SK-N-SH (cell line): Measurements from ENCODE around the gene ZNF518A. TPM values are rescaled to one million over a fixed set of nuclear protein-coding genes. Genes with fewer than 3 reads are reported as not detected.

Source experiments
- CTCF ChIA-PET: fragments of 300-600, 350-600 bp; formaldehyde crosslinking; extraction: SDS; loops from one replicate; lab custom pipeline; 2021; lab: Yijun Ruan, JAX
- POLR2A ChIA-PET: fragments of 350-600 bp; sonication (Branson Sonifier 250); formaldehyde crosslinking; extraction: SDS; loops from one replicate; lab custom pipeline; 2020; ENCODE audit warnings: antibody characterized with exemption, inconsistent platforms; lab: Yijun Ruan, JAX
- DNase-seq: peaks from one replicate; pipeline ENCODE4 v3.0.0; 2012
- H2AFZ ChIP-seq: fragments of 200-600 bp; sonication (generic); 2 replicates; pipeline ENCODE4 v1.8.1; 2016; ENCODE audit warnings: antibody characterized with exemption, mild to moderate bottlenecking, low read depth
- H3F3A ChIP-seq: fragments of 200-600 bp; sonication (generic); replicated peaks from 2 replicates; pipeline ENCODE3; 2016; ENCODE audit warnings: antibody characterized with exemption, mild to moderate bottlenecking; ENCODE audit not compliant: insufficient read depth
- H3K27ac ChIP-seq, 2 experiments: fragments of 200-500 bp in 1 of 2; fragments of 200-600 bp in 1 of 2; sonication (Bioruptor generic) in 1 of 2; sonication (generic), shearing (Covaris generic) in 1 of 2; 2 replicates each; pipeline versions ENCODE4 v1.5.1 to v1.6.1; 2014 to 2016; ENCODE audit warnings: low read depth in 2 of 2, inconsistent platforms in 1 of 2, low read length in 1 of 2, mild to moderate bottlenecking in 1 of 2, mixed read lengths in 1 of 2
- H3K27me3 ChIP-seq: fragments of 200-600 bp; sonication (generic), shearing (Covaris generic); 2 replicates; pipeline ENCODE4 v1.6.1; 2016; ENCODE audit warnings: mixed run types; ENCODE audit not compliant: insufficient read depth
- H3K36me3 ChIP-seq, 2 experiments: fragments of 200-500 bp in 1 of 2; fragments of 200-600 bp in 1 of 2; sonication (Bioruptor generic) in 1 of 2; sonication (generic) in 1 of 2; replicated peaks in 1 of 2; 2 replicates each; pipeline versions ENCODE3 to v1.5.1; 2014 to 2016; ENCODE audit warnings: low read length in 1 of 2, mild to moderate bottlenecking in 1 of 2; ENCODE audit not compliant: insufficient read depth in 2 of 2, control insufficient read depth in 1 of 2
- H3K4me1 ChIP-seq, 2 experiments: fragments of 200-500 bp in 1 of 2; fragments of 200-600 bp in 1 of 2; sonication (Bioruptor generic) in 1 of 2; sonication (generic), shearing (Covaris generic) in 1 of 2; 2 replicates each; pipeline versions ENCODE4 v1.5.1 to v1.6.1; 2014 to 2016; ENCODE audit warnings: low read depth in 1 of 2, low read length in 1 of 2, mixed run types in 1 of 2; ENCODE audit not compliant: insufficient read depth in 2 of 2, control insufficient read depth in 1 of 2
- H3K4me2 ChIP-seq: fragments of 200-600 bp; sonication (generic), shearing (Covaris generic); 2 replicates; pipeline ENCODE4 v1.6.1; 2017; ENCODE audit warnings: mixed run types
- H3K4me3 ChIP-seq, 2 experiments: fragments of 200-500 bp in 1 of 2; fragments of 200-600 bp in 1 of 2; sonication (Bioruptor generic) in 1 of 2; sonication (generic), shearing (Covaris generic) in 1 of 2; 2 replicates each; pipeline versions ENCODE4 v1.5.1 to v1.8.1; 2014 to 2016; ENCODE audit warnings: low read depth in 2 of 2, inconsistent platforms in 1 of 2, low read length in 1 of 2, mild to moderate bottlenecking in 1 of 2, mixed read lengths in 1 of 2, moderate library complexity in 1 of 2
- H3K79me2 ChIP-seq: fragments of 200-600 bp; sonication (generic); 2 replicates; pipeline ENCODE4 v1.8.1; 2017; ENCODE audit warnings: mild to moderate bottlenecking; ENCODE audit not compliant: insufficient read depth
- H3K9ac ChIP-seq: fragments of 200-600 bp; sonication (generic); 2 replicates; pipeline ENCODE4 v1.6.1; 2017; ENCODE audit warnings: mixed run types
- H3K9me2 ChIP-seq: fragments of 200-600 bp; sonication (generic); 2 replicates; pipeline ENCODE4 v1.6.1; 2017; ENCODE audit warnings: mixed run types
- H3K9me3 ChIP-seq: fragments of 200-600 bp; sonication (generic); 2 replicates; pipeline ENCODE4 v1.6.1; 2017; ENCODE audit warnings: mixed run types, mild to moderate bottlenecking, moderate library complexity
- H4K20me1 ChIP-seq: fragments of 200-600 bp; sonication (generic); 2 replicates; pipeline ENCODE4 v1.6.1; 2017; ENCODE audit warnings: mild to moderate bottlenecking, mixed run types; ENCODE audit not compliant: insufficient read depth
- ELF1 ChIP-seq: IDR thresholded peaks from 2 replicates; pipeline ENCODE4 v1.4.0; 2012
- EZH2phosphoT487 ChIP-seq: fragments of 200-600 bp; sonication (generic); IDR thresholded peaks from 2 replicates; pipeline ENCODE4 v1.6.1; 2017; ENCODE audit warnings: low read depth, mixed run types, mild to moderate bottlenecking, antibody characterized with exemption, moderate library complexity, borderline replicate concordance
- FOSL2 ChIP-seq: IDR thresholded peaks from 2 replicates; pipeline ENCODE4 v1.4.0; 2012; ENCODE audit warnings: low read depth, mild to moderate bottlenecking, moderate library complexity, borderline replicate concordance
- FOXM1 ChIP-seq: IDR thresholded peaks from 2 replicates; pipeline ENCODE4 v1.4.0; 2012; ENCODE audit warnings: low read depth, mild to moderate bottlenecking
- GABPA ChIP-seq: IDR thresholded peaks from 2 replicates; pipeline ENCODE4 v1.4.0; 2012; ENCODE audit warnings: low read depth, mild to moderate bottlenecking
- GATA2 ChIP-seq: sonication (generic); formaldehyde crosslinking; IDR thresholded peaks from 2 replicates; pipeline ENCODE4 v1.5.0; 2020; ENCODE audit warnings: mild to moderate bottlenecking, missing genetic modification reagents
- JUND ChIP-seq: IDR thresholded peaks from 2 replicates; pipeline ENCODE4 v1.4.0; 2012
- MAX ChIP-seq: IDR thresholded peaks from 2 replicates; pipeline ENCODE4 v1.4.0; 2012; ENCODE audit warnings: low read depth
- MEF2A ChIP-seq: IDR thresholded peaks from 2 replicates; pipeline ENCODE4 v1.4.0; 2012; ENCODE audit warnings: low read depth, borderline replicate concordance
- RAD21 ChIP-seq: IDR thresholded peaks from 2 replicates; pipeline ENCODE4 v1.6.1; 2012; ENCODE audit warnings: mild to moderate bottlenecking, low read length
- RCOR1 ChIP-seq: fragments of 150-350 bp; IDR thresholded peaks from 2 replicates; pipeline ENCODE4 v1.6.1; 2017; ENCODE audit warnings: antibody characterized with exemption, low read length
- REST ChIP-seq: IDR thresholded peaks from 2 replicates; pipeline ENCODE4 v1.6.1; 2012; ENCODE audit warnings: mild to moderate bottlenecking, low read depth, low read length, moderate library complexity
- RFX5 ChIP-seq: IDR thresholded peaks from 2 replicates; pipeline ENCODE4 v1.6.1; 2012; ENCODE audit warnings: mild to moderate bottlenecking, improper control_type of control experiment, low read length
- ZBTB33 ChIP-seq: IDR thresholded peaks from 2 replicates; pipeline ENCODE4 v1.4.0; 2012; ENCODE audit warnings: low read depth, borderline replicate concordance
- WGBS: methylation state at CpG from one replicate; pipeline ENCODE4 v1.1.6; 2017; ENCODE audit warnings: low lambda C conversion rate; 5-methylcytosine and 5-hydroxymethylcytosine counted together
- polyA plus RNA-seq, 3 experiments: library from polyadenylated mRNA; depleted of rRNA; stranded (reverse); fragments of >200 nt; gene quantifications; 2 replicates each; pipeline ENCODE4 v1.2.3, GENCODE V29; 2012

ZNF518A gene
- polyA plus RNA-seq, 1 of the 3 experiments (the other 2 are of a cell fraction) = 1.7 TPM

- ChIA-PET POLR2A (interaction anchor here (0.9 kb wide), 1 partner anchor 8 kb away, joined by 5 read pairs; the partner anchor contains the start of gene ZNF518A), CTCF (no interaction called here)
- no peak overlapping the region for H3K4me3 ChIP-seq
- 91% methylated on average over 1 of the region's 1 CpG for WGBS
- H3K27me3 ChIP-seq = no peaks in the 10 kb centered on the region
- H3K9me3 ChIP-seq = no peaks in the 10 kb centered on the region
- peaks cover 18 to 38% of the 10 kb centered on the region in 2 experiments for H3K36me3 ChIP-seq
- DNase-seq = no peak
- no peaks in the 10 kb centered on the region for H3K9me2 ChIP-seq
- no peak overlapping the region for H3K9ac ChIP-seq
- no peaks in the 10 kb centered on the region for H3K79me2 ChIP-seq
- no peaks in the 10 kb centered on the region for H4K20me1 ChIP-seq
- H3K27ac ChIP-seq = no peak overlapping the region
- TF ChIP-seq RAD21 = no peak
- no peak for TF ChIP-seq MAX
- no peak overlapping the region for H3K4me2 ChIP-seq
- peaks cover 8% of the 10 kb centered on the region for H3F3A ChIP-seq
- H2AFZ ChIP-seq = no peak overlapping the region
- H3K4me1 ChIP-seq = peaks cover 0 to 2% of the 10 kb centered on the region in 2 experiments; a peak in 2 of 4 replicates
Measured at GRCh38 chr10:96138102-96138501, 8.0 kb downstream of the ZNF518A start.

GRCh38 chr10:96152437-96152836, 22.3 kb downstream of the ZNF518A start:
- 94% methylated on average over 4 of the region's 4 CpGs for WGBS
- H3F3A ChIP-seq = no peaks in the 10 kb centered on the region
- H3K9ac ChIP-seq = no peak overlapping the region
- H2AFZ ChIP-seq = no peak overlapping the region
- TF ChIP-seq RFX5 (no peak), GABPA (no peak), FOXM1 (no peak), MEF2A (no peak), GATA2 (CRISPR knock-in tag) (no peak), ZBTB33 (no peak), RCOR1 (no peak), FOSL2 (no peak), EZH2phosphoT487 (no peak), JUND (no peak), ELF1 (no peak), REST (no peak), MAX (no peak)
- no peaks in the 10 kb centered on the region for H3K27me3 ChIP-seq
- H3K79me2 ChIP-seq = no peaks in the 10 kb centered on the region
- no peaks in the 10 kb centered on the region for H3K4me1 ChIP-seq
- ChIA-PET POLR2A (no interaction called here), CTCF (interaction anchor here (0.6 kb wide), 1 partner anchor 1027 kb away, joined by 3 read pairs; no protein-coding TSS in a partner anchor)
- H4K20me1 ChIP-seq = no peaks in the 10 kb centered on the region
- no peaks in the 10 kb centered on the region for H3K9me2 ChIP-seq
- peaks cover 16 to 45% of the 10 kb centered on the region in 2 experiments for H3K36me3 ChIP-seq
- no peak for DNase-seq
- H3K9me3 ChIP-seq = no peaks in the 10 kb centered on the region
- no peak overlapping the region for H3K4me3 ChIP-seq
- H3K4me2 ChIP-seq = no peak overlapping the region
- H3K27ac ChIP-seq = no peak overlapping the region
